COR-L47 (cell line): ENCODE results near the gene PPDPF.

Experiments
- DNase-seq: peaks from one replicate; lab custom pipeline; 2025; lab: John Stamatoyannopoulos, UW

The PPDPF gene

DNA sequence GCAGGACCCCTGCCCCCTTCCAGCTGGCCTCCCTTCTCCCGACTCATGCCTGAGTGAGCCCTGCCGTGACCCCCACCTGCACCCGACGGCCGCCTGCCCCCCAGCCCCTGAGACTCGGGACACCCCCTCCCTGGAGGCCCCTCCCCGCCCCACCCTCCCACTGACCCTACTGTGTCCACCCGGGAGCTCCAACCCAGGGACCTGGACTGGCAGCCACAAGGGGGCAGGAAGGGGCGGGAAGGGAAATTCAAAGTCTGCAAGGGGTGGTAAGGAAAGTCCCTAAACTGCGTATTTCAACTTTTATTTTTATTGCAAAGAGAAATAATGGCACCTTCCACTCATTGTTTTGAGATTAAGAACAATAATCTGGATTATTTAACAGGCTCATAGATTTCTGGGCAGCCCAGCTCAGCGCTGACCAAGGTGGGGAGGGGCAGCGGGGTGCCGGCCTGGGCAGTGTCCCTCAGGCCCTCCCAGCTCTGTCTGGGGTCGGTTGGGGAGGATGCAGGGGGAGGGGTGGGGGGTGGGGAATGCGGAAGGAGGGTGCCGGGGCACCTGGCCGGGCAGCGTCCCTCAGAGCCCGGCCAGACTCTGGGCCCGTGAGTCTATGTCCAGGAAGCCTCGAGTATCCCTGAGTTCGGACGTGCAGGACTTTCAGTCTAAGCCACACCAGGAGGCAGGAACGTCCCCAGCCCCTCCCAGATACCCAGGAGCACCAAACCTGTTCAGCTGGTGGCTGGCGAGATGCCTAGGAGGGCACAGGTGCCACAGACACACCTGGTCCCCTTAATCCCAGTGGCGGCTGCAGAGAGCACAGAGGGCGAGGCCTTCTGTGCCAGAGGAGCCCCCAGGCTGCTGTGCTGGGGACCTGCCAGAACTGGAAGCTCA, 17.9 kb downstream of the PPDPF start:
- peak; percentile 90 for DNase-seq

DNA sequence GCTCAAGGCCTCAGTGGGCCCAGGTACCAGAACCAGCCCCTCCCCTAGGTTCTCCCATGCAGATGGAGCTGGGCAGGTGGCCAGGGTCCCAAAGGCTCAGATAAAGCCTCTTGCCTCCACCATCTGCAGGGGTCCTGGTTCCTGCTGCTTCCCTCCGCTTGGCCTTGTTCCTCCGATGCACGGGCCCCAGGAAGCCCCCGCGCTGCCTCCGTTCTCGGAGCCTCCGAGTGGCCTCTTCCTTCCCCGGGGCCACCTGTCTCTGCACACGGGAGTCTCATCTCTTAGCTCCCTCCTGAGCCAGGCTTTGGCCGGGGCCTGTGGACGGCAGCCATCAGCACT, 18.5 kb downstream of the PPDPF start:
- DNase-seq: peak; percentile 85

GRCh38 chr20:63539441-63540370, 19.1 kb downstream of the PPDPF start:
- no peak for DNase-seq

GRCh38 chr20:63540417-63541186, 20.0 kb downstream of the PPDPF start:
- no peak for DNase-seq

- DNase-seq: no peak
Observed at GRCh38 chr20:63541371-63541770, 20.8 kb downstream of the PPDPF start.

- DNase-seq: no peak
Observed at GRCh38 chr20:63542031-63542559, 21.5 kb downstream of the PPDPF start.

DNA sequence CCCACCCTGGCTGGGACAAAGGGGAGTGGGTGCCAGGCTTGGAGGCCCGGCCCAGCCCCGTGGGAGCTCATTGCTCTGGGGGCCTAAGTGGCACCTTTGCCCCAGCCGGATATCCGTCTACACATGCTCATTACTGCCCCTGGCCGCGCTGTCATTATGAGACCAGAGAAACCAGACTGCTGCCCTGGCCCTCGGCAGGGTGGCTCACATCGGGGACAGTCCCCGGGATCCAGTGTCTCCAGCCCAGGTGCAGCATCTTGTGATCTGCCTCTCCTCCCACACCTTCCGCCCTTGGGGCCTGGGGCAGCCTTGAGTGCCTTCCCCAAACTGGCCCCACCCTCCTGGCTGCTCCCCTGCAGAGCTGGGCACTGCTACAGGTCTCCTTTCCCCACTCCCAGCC, 22.1 kb downstream of the PPDPF start:
- no peak for DNase-seq

- no peak for DNase-seq
Observed at GRCh38 chr20:63543131-63543530, 22.6 kb downstream of the PPDPF start.

DNA sequence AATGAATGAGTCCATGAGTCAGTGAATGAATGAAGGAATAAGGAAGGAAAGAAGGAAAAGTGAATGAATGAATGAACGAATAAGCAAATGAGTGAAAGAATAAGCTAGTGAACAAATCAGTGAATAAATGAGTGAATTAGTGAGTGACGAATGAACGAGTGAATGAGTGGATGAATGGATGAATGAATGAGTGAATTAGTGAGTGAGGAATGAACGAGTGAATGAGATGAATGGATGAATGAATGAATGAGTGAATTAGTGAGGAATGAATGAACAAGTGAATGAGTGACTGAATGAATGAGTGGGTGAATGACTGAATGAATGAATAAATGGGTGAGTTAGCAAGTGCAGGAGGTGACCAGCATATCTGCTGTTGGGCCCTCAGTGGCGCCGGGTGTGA, 23.2 kb downstream of the PPDPF start:
- DNase-seq: no peak

DNA sequence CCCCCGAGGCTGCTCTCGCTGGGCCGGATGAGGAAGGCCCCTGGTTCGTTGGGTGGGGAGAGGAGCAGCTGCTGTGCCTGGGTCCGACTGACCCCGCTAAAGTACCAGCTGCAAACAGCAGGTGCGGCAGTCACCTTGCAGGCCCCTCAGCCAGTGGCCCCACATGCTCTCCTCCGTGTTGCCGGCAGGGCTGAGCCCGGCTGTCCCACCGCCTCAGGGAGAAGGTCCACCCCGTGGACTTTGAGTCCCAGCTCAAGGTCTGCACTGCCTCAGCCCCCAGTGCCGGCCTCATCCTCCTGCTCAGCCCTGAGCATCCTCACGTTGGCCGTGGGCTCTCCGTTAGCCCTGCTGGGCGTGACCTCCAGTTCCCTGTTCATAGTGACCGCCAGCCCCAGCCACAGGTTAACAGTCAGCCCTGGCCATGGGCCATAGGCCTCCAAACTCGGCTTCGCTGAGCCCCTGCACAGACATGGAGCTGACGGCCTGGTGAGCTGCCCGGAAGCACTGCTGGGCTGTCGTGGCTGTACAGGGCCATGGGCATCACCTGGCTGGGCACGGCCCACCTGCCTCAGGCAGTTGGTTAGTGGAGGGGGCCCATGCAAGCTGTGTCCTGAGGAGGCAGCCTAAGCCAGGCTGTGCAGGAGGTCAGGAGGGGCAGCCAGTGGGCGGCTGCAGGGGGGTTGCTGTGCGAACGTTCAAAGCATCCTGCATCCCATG, 23.8 kb downstream of the PPDPF start:
- no peak for DNase-seq

DNA sequence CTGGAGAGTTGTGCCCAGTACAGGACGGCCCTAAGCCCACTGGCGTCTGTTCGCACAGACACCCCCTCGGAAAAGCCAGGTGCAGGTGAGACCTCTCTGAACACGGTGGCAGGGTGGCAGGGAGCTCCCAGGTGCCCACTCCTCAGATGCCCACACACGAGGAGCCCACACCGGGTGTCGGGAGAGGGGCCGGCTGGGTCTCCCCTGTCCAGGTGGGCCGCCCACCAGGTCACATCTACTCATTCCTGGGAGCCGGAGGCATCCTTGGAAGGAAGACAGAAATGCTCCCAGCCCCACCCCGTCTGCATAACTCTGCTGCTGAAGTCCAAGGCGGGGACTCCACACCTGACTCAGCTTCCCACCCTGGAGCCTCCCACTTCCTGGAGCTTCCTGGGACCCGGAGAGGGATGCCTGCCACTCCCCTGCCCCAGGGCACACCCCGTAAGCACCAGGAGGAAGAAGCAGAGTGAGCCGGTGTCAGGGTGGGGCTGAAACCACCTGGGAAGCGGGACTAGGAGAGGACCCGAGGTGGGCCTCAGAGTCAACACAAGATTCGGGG, 24.5 kb downstream of the PPDPF start:
- no peak for DNase-seq

GRCh38 chr20:63545814-63546213, 25.2 kb downstream of the PPDPF start:
- DNase-seq: no peak

DNA sequence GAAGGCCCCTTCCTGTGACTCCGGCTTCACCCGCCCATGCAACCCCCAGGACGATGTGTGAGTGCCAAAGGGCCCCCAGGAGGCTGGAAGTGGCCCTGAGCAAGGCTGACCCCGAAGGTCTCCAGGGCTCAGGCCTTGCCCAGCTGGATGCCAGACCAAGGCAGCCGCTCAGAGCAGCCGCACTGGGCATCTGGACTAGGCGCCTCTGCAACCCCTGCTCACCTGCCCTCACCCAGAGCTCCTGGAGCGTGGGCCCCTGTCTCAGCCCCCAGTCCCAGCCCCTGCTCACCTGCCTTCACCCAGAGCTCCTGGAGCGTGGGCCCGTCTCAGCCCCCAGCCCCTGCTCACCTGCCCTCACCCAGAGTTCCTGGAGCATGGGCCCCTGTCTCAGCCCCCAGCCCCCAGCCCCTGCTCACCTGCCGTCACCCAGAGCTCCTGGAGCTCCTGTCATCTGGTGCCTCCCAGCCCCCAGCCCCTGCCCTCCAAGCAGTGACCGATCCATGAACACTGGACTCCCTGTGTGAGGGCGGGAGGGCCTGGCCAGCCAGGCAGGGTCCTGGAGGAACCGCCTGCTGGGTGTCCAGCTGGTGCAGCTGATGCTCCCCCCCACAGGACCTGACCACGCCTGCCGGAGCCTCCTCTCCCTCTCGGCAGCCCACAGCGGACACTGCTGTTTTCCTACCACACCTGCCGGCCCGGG, 25.8 kb downstream of the PPDPF start:
- DNase-seq: no peak

DNA sequence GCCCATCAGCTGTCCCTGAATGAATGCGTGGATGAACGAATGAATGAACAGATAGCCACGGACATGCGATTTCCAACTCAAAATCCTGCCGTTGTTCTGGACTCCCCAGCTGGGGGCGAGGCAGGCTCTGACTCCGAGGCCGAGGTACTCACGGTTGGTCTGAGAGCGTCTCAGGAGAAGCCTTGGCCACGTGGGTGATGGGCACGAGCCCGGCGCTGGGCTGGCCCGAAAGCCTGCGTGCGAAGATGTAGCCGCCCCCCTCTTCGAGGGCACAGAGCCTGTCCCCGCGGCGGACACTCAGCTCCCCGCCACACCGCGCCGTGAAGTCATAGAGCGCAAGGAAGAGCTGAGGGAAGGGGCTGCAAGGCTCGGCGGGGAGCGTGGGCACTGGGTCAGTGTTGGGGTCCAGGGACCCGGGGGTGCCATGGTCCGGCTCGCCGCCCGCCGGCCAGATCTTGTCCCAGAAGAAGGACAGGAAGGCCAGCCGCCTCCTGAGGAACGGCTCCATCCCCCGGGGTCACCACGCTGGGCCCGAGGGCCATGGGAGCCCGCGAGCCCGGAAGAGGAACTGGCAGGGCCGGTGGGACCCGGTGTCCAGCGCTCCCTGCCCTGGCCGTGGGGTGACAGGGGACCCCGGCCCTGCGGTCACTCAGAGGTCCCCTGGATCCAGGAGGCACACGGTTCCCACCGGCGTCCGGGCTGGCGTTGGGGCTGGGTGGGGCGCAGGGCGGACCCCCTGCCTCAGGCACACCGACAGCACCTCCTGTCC, 26.6 kb downstream of the PPDPF start:
- no peak for DNase-seq

GRCh38 chr20:63547725-63548480, 27.3 kb downstream of the PPDPF start, which contains the start of gene SRMS:
Gene SRMS, minus strand, starts transcription at chr20:63547749. Its CDS starts 286 bp downstream, at chr20:63547463.
- DNase-seq: no peak

DNA sequence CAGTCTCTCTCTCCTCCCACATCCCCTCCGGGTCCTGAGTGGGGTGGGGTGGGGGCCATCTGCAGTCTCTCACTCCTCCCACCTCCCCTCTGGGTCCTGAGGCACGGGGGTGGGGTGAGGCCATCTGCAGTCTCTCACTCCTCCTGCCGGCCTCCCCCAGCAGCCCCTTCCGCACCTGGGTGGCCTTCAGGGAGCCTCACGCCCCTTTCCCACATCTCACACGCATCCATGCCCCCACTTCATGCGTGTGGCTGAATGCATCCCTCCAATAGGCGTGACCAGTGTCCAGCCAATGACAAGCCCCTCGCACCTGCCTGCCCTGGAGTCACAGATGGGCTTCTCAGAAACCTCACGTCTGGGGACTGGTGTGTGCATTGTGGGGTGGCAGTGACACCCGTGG, 28.0 kb downstream of the PPDPF start:
- no peak for DNase-seq

DNA sequence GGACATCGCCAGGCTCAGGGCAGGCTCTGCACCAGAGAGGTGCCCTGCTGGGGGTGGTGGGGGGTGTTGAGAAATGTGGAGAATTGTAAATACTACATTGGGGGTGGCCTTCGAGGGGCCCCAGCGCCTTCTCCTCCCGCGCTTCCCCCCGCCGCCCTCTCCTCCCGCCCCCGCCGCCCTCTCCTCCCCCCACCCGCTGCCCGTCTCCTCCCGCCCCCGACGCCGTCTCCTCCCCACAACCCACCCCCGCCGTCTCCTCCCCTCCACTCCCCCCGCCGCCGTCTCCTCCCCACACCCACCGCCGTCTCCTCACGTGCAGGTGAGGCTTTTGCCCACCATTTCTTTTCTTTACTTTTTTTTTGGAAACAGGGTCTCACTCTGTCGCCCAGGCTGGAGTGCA, 28.5 kb downstream of the PPDPF start:
- no peak for DNase-seq

DNA sequence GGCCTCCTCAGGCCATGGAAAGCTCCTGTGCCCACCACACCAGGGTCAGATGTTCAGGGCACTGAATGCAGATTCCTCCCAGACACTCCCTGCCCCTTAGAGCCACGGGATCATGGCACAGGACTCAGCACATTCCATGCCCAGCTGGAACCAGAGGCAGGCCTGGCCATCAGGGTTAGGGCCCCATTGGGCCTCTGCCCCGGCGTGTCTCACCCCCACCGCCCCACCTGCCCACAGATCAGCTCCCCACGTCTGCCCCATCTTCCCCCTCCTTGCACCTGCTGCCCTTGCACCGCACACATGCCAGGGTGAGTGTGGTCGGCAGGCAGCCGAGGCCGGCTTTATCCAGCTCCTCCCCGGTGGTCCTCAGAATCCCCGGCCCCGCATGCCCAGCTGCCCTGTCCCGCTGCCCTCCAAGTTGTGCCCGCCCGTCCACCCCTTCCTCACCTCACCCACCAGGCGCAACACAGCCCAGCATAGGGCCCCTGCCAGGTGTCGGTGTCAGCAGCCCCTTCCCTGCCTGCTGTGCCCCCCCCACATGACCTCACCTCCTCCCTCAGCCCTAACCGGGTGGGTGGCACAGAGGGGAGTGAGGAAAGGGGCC, 29.2 kb downstream of the PPDPF start:
- no peak for DNase-seq
